Bronchial smooth muscle cell (primary cell): ENCODE data around the gene ADAM15. TPM values are rescaled to one million over a fixed set of nuclear protein-coding genes. Genes with fewer than 3 reads are reported as not detected.

Experiments
- total RNA-seq: library from RNA; depleted of rRNA; stranded (reverse); fragments of >200 nt; gene quantifications from 2 replicates; pipeline ENCODE4 v1.2.1, GENCODE V29; 2014

Gene ADAM15, protein sequence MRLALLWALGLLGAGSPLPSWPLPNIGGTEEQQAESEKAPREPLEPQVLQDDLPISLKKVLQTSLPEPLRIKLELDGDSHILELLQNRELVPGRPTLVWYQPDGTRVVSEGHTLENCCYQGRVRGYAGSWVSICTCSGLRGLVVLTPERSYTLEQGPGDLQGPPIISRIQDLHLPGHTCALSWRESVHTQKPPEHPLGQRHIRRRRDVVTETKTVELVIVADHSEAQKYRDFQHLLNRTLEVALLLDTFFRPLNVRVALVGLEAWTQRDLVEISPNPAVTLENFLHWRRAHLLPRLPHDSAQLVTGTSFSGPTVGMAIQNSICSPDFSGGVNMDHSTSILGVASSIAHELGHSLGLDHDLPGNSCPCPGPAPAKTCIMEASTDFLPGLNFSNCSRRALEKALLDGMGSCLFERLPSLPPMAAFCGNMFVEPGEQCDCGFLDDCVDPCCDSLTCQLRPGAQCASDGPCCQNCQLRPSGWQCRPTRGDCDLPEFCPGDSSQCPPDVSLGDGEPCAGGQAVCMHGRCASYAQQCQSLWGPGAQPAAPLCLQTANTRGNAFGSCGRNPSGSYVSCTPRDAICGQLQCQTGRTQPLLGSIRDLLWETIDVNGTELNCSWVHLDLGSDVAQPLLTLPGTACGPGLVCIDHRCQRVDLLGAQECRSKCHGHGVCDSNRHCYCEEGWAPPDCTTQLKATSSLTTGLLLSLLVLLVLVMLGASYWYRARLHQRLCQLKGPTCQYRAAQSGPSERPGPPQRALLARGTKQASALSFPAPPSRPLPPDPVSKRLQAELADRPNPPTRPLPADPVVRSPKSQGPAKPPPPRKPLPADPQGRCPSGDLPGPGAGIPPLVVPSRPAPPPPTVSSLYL
- total RNA-seq: 38.8 and 55.6 TPM in 2 replicates

DNA sequence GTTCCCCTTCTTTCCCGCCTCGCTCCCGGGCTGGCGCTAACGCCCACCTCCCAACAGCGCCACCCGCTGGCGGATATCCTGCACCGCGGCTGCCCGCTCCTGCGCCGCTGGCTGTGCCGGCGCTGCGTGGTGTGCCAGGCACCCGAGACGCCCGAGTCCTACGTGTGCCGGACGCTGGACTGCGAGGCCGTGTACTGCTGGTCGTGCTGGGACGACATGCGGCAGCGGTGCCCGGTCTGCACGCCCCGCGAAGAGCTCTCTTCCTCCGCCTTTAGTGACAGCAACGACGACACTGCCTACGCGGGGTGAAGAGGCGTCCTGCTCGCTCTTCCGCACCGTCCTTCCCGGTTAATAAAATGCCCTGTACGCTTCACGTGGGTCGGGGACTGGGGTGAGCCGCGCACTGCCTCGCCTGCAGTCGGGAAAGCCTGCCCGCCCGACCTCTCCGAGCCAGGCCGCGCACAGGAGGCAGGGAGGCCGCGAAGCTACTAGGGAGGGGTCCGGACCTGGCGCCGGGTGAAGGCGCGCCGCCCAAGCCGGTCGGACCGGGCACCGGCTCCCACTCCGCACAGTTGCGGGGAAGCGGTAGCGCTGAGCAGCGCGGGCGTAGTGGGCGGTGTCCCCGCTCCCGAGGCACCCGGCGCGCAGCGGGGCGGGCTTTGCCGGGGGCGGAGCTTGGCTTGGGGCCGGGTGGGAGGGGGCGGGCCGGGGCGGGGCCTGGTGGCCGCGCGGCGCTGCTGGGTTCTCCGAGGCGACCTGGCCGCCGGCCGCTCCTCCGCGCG lies at the start of gene ADAM15:
ADAM15 (plus strand) TSS at position 757 of the 782 bp plus-strand sequence. CDS start 71 bp downstream, outside the sequence.

DNA sequence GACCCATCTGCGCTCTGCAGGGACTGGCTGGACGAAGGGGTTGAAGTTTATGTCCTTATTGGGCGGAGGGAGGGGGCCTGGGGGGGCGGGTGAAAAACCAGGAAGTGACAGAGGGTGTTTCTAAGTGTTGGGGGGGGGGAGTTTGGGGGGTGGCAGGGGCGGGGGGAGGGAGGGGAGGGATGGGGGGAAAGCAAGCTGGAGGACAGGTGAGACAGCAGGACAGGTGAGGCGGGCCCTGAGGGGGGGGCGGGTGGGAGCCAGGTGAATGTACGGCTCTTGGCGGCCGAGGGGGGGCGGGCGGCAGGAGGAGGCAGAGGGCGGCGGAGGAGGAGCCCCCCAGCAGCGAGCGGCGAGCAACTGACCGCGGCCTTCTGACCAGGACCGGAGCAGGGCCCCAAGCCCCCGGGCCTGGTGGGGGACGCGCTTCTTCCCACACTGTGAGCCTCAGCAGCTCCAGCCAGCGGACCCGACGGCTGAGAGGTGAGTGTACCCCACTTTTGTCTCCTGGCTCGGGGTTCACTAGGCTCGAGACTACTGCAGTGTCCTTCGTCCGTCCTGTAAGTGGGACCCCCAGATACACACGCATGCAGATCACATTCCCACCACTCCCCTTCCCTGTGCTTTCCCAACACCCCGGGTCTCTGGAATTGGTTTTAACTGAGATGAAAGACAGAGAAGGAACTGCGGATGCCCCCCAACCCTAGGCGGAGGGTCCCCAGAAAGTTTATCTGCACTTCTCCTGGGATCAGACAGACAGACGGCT lies 48.5 kb upstream of the ADAM15 start, which contains the start of gene ZBTB7B:
ZBTB7B (plus strand) TSS at position 339 of the 763 bp plus-strand sequence. CDS start 11,859 bp downstream, outside the sequence.

DNA sequence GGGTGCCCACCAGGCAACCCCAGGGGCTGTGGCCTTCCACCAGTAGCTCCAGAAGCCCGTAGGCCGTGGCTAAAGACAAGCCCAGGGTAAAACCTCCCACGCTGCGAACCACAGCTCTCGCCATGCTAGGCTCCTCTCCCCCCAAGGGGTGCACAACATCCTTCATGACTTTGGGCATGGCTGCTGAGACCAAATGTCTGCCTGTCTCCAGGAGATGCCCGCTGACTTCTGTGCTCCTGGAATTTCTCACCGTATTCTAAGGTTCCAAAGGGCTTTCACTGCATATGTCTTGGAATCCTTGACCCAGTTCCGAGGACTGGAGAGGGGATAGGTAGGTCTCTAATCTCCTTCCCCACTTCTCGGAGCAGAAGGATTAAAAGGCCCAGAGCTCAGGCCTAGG lies 17.6 kb upstream of the ADAM15 start, which contains the start of the genes DCST1 and DCST2:
DCST1 (plus strand) TSS at position 301 of the 400 bp plus-strand sequence. CDS start 213 bp downstream, outside the sequence.
DCST2 (minus strand) TSS at position 258 of the 400 bp plus-strand sequence; CDS start at position 178, 80 bp downstream.

DNA sequence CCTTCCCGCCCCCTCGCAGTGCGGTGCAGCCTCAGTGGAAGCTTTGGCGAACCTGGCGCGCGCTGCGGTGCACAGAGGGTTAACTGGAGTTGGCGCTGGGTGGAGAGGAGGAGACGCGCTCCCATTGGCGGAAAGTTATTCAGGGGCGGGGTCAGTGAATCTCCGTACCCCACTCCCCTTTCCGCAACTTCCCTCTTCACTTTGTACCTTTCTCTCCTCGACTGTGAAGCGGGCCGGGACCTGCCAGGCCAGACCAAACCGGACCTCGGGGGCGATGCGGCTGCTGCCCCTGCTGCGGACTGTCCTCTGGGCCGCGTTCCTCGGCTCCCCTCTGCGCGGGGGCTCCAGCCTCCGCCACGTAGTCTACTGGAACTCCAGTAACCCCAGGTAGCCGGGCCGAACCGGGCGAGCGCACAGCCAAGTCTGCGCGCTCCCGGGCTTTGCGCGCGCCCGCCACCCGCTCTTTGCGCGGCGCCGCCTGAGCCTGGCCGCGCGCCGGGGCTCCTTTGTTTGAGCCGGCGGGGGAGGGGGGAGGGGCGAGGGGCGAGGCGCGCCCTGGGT lies 12.5 kb downstream of the ADAM15 start, which contains the start of gene EFNA4:
EFNA4 (plus strand) TSS at position 191 of the 561 bp plus-strand sequence; CDS start at position 275, 84 bp downstream.

DNA sequence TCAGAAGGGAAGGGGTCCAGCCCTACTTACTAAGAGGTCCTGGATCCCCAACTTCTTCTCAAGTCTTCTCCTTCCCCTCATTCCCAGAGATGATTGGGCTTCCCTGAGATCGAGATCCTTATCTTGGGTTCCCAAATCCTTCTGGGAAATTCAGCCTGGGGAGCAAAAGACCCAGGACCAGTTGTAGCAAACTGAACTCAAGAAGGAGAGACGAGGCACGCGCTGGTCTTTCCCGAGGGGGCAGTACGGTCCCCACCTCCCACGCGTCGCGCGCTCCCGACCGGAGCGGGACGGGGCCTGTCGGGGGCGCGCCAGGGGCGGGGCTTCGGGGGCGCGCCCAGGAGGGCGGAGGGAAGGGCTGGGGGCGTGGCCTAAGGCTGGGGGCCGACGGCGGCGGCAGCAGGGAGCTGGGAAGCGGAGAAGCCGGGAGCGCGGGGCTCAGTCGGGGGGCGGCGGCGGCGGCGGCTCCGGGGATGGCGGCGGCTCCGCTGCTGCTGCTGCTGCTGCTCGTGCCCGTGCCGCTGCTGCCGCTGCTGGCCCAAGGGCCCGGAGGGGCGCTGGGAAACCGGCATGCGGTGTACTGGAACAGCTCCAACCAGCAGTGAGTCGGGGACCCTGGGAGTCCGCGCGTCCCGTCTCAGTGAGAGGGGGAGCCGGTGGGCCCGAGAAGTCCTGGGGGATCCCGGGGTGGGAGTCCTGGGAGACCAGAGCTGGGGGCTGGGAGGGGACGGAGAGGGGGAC lies 27.5 kb downstream of the ADAM15 start, which contains the start of gene EFNA3:
EFNA3 (plus strand) TSS at position 369 of the 741 bp plus-strand sequence; CDS start at position 474, 105 bp downstream.

Other genes starting within 250 kb of the ADAM15 start
- gene KCNN3, start 181.0 kb upstream of the ADAM15 start, total RNA-seq: under 0.01 TPM in 1 of 2 replicates, not detected in the other
- 9.3 and 11.2 TPM in 2 replicates for gene PMVK, start 114.6 kb upstream of the ADAM15 start, total RNA-seq
- 115 and 123 TPM in 2 replicates for gene PBXIP1, start 95.2 kb upstream of the ADAM15 start, total RNA-seq
- gene PYGO2, start 89.5 kb upstream of the ADAM15 start, total RNA-seq: 4.6 and 10.6 TPM in 2 replicates
- gene SHC1, start 80.6 kb upstream of the ADAM15 start, total RNA-seq: 79.3 and 143 TPM in 2 replicates
- 20.2 and 22.2 TPM in 2 replicates for gene CKS1B, start 76.6 kb upstream of the ADAM15 start, total RNA-seq
- gene FLAD1, start 68.0 kb upstream of the ADAM15 start, total RNA-seq: 13.7 and 14.3 TPM in 2 replicates
- 0.60 TPM in 1 of 2 replicates, not detected in the other for gene LENEP, start 57.7 kb upstream of the ADAM15 start, total RNA-seq
- gene ZBTB7B, start 48.5 kb upstream of the ADAM15 start, total RNA-seq: 8.5 and 9.1 TPM in 2 replicates
- gene DCST2, start 17.5 kb upstream of the ADAM15 start, total RNA-seq: 0.09 TPM in 1 of 2 replicates, not detected in the other
- gene DCST1, start 17.5 kb upstream of the ADAM15 start, total RNA-seq: not detected in 2 replicates
- gene EFNA4, start 12.4 kb downstream of the ADAM15 start, total RNA-seq: 2.4 and 3.6 TPM in 2 replicates
- gene EFNA3, start 27.5 kb downstream of the ADAM15 start, total RNA-seq: 0.79 and 1.1 TPM in 2 replicates
- gene EFNA1, start 76.6 kb downstream of the ADAM15 start, total RNA-seq: 0.86 and 1.3 TPM in 2 replicates
- 16.6 and 27.6 TPM in 2 replicates for gene SLC50A1, start 84.5 kb downstream of the ADAM15 start, total RNA-seq
- 63.7 and 65.9 TPM in 2 replicates for gene DPM3, start 89.2 kb downstream of the ADAM15 start, total RNA-seq
- gene KRTCAP2, start 122.0 kb downstream of the ADAM15 start, total RNA-seq: 82.6 and 100 TPM in 2 replicates
- gene TRIM46, start 122.5 kb downstream of the ADAM15 start, total RNA-seq: 3.5 and 5.2 TPM in 2 replicates
- 34.0 and 42.0 TPM in 2 replicates for gene THBS3, start 156.6 kb downstream of the ADAM15 start, total RNA-seq
- gene MTX1, start 157.4 kb downstream of the ADAM15 start, total RNA-seq: 31.9 and 37.7 TPM in 2 replicates
- gene ENTREP3, start 204.2 kb downstream of the ADAM15 start, total RNA-seq: 4.5 and 5.5 TPM in 2 replicates
- gene SCAMP3, start 211.0 kb downstream of the ADAM15 start, total RNA-seq: 18.5 and 28.5 TPM in 2 replicates
- 26.2 and 41.5 TPM in 2 replicates for gene CLK2, start 222.2 kb downstream of the ADAM15 start, total RNA-seq
- 0.95 and 3.2 TPM in 2 replicates for gene HCN3, start 226.1 kb downstream of the ADAM15 start, total RNA-seq